DMS53 treated with DMSO at 0.1 percent for 48 hours (cell line): ENCODE results near the gene ISL2.

Experiments used
- DNase-seq: peaks from one replicate; lab custom pipeline; 2025; ENCODE audit not compliant: unreplicated experiment; lab: John Stamatoyannopoulos, UW

ISL2 gene

DNA sequence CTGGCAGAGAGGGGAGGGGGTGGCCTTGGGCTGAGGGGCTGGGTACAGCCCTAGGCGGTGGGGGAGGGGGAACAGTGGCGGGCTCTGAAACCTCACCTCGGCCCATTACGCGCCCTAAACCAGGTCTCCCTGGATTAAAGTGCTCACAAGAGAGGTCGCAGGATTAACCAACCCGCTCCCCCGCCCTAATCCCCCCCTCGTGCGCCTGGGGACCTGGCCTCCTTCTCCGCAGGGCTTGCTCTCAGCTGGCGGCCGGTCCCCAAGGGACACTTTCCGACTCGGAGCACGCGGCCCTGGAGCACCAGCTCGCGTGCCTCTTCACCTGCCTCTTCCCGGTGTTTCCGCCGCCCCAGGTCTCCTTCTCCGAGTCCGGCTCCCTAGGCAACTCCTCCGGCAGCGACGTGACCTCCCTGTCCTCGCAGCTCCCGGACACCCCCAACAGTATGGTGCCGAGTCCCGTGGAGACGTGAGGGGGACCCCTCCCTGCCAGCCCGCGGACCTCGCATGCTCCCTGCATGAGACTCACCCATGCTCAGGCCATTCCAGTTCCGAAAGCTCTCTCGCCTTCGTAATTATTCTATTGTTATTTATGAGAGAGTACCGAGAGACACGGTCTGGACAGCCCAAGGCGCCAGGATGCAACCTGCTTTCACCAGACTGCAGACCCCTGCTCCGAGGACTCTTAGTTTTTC is 4.9 kb downstream of the ISL2 start:
- DNase-seq = no peak

DNA sequence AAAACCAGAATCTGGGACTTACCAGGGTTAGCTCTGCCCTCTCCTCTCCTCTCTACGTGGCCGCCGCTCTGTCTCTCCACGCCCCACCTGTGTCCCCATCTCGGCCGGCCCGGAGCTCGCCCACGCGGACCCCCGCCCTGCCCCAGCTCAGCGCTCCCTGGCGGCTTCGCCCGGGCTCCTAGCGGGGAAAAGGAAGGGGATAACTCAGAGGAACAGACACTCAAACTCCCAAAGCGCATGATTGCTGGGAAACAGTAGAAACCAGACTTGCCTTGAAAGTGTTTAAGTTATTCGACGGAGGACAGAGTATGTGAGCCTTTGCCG is 5.4 kb downstream of the ISL2 start:
- no peak for DNase-seq

DNA sequence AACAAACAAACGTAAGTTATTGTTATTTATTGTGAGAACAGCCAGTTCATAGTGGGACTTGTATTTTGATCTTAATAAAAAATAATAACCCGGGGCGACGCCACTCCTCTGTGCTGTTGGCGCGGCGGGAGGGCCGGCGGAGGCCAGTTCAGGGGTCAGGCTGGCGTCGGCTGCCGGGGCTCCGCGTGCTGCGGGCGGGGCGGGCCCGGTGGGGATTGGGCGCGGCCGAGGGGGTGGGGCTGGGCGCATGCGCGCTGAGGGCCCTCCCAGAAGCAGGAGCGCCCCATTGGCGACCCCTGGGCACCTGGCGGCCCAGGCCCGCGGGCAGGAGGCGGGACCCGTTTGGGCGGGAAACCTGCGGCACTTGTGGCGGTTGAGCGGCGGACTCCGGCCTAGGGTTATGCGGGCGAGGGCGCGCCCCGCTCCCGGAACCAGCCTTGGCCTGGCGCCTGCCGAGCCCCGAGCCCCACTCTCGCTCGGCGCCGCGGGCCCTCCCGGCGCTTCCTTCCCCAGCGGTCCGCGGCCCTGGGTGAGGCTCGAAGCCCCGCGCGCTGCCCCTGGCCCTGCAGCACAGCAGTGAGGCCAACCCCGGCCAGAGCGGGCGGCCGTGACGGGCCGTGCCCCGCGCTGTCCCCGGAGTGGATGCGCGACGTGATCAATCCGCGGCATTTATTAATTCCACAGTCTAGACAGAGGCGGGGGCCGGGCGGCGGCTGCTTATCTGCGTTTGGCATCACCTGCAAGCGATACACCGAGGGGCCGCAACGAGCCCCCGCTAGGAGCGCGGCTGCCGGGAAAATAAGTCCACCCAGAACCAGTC is 6.0 kb downstream of the ISL2 start:
- DNase-seq = no peak

DNA sequence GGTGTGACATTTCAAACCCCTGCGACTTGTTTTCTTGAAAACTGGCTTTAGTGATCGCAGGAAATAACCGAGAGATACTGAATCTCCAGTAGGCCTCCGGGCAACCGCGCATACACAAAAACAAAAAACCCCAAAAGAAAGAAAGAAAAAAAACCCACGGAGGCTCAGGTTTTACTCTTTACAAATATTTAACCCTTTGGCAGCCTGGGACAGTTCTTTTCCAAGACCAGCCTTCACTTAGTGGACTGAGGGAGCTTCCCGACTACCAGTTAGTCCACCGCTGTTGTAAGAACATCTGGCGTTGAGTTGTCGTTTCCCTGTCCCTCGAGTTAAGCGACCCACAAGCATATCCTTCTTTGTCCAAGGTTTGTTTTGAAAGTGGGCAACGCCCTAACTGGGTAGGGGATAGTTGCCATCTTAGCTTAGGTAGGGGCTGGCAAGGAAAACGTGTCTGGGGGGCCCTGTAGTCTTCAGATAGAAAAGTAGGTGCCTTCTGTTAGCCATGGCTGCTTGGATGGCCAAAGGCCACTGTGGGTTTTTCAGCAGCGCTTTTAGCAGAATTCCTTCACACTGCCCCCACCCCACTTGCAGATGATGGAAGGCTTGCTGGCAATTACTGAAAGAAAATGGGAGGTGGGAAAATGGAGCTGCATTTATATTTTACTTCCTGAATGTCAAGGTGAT is 6.9 kb downstream of the ISL2 start:
- no peak for DNase-seq

DNA sequence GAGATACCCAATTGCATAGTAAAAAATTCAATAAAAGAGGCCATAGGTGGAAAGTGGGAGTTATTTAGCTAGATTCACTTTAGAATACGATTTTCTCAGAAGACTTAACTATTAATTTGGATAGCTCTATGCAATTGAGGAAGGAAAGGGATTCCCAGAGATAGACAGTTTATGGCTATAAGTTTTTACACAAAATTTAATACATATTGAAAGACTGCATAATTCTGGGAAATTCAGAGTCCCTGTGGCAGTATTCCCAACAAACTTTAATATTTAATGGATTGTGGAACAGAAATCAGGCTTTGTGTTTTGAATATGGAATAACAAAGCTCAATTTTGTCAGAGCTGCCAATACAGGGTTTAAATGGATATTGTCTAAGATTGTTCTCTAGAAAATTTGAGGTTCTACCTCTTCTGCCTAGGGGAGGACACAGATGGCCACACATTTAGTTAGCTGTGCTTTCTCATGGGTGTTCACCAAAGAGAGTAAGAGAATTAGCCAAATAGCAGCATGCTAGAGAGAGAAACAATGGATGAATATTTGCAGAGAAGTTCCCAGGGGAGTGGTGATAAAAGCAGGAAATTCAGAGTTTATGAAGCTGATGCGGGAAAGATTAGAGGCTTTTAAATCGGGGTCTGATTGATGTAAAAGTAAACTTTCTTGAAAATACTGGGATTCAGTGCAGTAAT is 8.5 kb downstream of the ISL2 start:
- no peak for DNase-seq

DNA sequence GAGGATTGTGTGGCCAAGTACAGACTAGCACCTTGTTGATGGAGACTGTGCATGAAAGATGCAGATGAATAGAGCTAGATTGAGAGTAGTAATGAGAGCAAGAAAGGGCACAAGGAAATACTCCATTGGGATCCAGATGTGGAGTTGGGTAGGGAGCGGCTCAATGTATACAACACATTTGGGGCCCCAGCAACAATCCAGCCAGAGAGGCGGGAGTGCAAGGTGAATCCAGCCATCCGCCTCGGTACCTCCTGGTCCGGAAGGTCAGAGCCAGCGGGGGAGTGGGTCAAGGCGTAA is 9.0 kb downstream of the ISL2 start:
- no peak for DNase-seq

DNA sequence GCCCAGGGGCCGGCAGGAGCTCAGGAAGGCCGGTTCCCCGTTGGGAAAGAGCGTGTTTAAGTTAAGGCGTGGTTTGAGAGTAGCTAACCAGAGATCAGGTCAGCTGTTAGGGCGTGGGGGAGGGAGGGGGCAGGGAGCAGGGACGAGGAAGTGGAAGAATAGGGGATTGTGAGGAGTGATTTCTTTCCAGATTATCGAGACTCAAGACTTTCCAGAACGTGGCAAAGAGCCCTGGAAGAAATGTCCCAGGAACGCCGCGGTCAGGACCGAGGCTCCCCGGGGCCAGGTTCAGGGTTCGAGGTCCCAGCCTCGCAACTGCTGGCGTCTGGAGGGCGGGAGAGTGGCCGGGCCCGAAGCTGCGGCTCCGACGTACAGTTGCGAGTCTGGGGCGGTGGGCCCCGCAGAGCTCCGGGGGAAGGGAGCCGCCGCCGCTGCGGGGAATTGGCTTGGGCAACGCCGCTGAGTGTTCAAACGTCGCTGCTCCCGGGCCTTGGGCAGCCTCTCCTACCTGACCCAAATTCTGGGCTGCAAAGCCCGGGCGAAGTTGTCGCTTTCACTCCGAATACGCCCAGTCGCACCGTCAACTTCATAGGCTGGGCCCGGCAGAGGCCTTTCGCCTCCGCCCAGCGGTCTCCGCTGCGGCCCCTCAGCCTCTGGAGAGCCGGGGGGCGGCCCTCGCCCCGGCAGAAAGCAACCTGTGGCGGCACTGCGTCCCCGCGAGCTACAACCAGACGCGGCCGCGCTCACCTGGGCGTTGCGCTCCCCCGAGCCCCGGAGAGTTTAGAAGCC is 9.5 kb downstream of the ISL2 start:
- no peak for DNase-seq

DNA sequence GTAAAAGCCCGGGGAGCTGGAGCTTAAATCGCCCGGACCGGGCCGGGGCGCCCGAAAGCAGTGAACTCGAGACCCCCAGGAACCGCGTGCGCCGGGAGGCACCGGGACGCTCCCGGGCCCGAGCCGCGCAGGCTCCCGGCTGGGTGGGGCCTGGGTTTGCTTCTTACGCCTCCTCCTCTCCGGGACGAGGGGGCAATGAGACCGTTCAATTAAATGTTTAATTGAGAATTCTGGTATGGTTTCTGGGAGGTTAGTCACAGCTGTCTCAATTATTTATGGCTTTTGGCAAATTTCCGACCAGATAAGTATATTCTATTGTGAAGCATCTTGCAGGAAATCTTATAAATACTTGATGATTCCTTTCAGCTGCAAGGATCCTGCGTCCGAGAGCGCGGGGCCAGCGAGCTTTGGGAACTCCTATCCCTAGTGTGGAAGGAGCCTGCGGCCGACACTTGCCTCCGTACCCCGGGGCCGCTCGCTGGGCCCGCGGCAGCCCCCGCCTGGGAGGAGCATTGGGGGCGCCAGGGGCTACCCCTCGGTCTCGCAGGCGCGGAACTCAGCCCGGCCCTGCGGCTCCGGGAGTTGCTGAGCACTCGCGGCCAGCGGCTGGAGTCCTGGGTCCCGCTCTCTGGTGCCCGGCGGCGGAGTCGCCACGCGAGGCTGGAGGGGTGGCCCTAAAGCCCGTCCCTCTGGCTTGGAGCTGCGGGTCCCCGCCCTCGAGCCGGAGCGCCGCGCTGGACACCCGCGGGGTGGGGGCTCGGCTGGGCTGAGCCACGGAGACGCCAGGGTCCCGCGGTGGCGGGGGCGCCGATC is 10.3 kb downstream of the ISL2 start:
- no peak for DNase-seq

DNA sequence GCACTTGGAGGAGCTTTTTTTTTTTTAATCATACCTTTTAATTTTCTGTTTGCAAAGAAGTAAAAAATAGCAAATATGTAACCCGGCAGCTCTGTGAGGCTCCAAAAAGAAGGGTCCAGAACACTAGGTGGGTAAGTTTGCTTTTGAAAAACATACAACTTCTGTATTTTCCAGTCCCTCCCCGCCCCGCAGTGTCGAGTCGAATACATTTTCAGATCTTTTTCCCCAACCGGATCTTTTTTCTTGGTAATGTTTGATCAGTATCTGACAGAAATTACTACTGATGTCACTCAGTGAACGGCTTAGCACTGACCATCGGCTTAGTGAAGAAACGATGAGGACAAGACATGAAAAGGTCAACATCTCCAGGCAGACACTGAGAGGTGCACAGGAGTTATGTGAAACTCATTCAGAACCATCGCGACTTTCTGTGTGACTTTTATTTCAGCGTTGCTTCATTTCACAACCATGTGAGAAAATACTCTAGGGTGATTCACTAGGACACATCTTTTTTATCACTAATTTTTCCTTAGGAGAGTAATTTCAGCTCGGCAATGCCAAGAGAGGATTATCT is 11.0 kb downstream of the ISL2 start:
- DNase-seq = no peak

DNA sequence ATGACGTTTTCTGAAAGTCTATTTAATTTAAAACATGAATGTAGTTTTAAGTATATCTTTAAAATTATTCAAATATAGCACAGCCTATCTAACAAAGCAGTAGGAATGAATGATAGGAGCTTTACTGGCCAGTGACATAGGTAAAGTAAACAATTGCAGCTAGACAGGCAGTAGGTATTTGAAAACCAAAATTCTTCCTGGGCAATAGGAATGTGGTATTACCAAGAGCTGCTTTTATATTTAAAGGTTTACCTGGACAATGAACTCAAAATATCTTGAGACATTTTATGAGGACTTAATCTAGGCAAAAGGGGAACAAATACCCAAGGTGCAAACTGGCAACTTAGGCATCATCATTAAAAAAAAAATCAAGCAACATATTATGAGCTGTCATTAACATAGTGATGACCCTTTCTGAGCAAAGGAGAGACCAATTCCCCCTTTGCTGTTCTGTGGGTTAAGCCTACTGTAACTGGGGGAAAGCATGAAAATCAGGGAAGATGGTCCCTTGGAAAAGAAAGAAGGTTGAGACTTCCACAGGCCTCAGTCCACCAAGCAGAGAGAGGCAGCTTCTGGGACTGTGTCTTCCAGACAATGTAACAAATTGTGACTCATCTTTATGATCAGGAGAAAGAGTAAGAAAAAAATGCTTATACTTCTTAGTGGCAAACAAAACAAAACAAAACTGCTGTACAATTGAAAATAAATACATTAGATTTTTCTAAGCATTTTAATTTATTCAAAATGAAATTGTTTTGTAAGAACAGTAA is 12.9 kb downstream of the ISL2 start:
- no peak for DNase-seq

DNA sequence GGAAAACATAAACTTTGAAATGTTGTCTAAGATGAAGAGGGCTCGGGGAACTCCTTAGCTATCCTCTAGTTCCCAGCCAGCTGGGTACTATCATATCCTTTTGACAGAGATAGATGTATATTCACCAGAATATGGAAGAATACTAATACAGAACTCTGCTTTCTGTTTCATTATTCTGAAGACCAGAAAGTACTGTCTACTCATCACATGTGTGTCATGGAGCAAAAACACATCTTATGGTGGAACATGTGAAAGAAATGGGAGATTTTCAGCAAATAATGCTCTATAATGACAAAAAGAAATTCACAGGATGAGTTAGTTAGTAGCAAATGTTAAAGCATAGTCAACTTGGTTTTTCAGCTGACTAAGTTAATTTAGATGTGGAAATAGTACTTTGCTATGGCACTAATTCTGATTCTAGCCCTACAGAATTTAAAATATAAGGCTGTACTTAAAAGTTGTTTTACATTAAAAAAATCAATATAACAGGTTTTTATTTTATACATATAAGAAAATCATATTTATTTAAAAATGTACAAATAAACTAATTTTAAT is 16.5 kb downstream of the ISL2 start:
- DNase-seq = no peak

DNA sequence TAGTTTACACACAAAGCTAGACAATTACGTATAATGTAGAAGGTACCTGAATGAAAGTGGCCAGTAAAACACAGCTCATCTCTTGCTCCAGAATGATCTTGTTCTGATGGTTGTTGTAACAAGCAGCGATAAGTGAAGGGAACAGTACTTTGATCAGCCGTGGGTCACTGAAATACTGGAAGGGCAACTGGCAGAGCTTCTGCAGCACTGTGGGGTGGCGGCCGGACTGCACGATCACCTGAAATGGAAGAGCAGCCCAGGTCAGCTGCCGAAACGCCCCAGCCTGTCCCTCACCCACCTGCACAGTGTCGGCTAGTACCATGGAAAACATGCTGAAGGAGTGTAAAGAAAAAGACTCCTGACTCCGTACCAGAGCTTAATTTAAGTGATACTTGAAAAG is 17.3 kb downstream of the ISL2 start:
- DNase-seq = no peak

DNA sequence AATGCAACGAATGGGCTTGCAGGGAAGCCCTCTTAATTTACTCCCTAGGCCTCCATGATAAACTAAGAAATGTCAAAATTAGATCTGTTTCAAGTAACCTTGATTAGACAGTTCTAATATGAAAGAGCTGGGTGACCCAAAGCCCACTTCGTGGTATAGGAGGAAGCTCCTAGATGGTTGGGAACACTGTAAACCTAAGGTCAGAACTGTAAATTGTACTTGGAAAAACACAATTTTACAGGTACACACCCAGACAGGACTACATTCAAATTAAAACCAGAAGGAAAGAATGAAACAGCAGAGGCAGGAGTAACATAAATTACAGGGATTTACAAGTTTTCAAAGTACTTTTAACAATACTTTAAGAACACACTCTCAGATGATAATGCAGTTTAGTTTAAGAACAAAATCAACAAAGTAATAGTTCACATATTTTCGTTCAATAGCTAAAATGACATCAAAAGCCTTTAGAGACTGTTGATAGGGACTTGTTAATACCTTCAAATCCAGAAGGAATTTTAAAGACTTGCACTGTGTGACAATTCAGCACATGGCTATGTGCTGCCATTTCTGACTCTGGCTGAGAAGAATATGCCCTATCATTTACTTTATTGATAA is 18.4 kb downstream of the ISL2 start:
- DNase-seq = no peak

DNA sequence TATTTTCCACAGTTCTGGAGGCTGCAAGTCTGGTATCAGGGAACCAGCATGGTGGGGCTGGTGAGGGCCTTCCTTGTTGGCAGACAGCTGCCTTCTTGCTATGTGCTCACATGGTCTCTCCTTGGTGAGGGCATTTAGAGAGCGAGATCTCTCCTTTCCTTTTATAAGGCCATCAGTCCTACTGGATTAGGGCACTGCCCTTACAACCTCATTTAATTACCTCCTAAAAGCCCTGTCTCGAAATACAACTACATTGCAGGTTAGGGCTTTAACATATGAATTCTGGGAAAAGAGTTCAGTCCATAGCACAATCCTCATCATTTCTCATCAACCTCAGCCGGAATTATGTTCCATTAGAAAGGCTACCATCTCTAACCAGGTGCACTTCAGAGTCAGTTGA is 21.9 kb downstream of the ISL2 start:
- DNase-seq = no peak

DNA sequence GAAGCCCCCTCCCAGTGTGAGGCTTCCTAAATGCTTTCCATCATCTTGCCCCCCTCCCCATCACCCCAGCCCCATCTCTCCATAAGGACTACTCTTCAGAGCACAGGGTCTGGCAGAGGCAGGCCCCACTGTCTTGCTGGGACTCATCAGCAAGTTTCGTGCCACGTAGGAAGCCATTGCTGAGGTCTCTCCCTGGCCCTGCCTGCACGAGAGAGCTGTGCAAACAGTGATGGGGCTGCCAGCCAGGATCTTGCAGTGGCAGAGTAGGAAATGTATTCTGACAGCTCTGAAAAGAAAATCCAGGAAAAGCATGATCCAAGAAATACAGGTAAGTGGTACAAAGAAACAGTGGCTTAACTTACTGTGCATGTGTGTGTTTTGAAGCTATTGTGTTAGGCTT is 22.6 kb downstream of the ISL2 start:
- DNase-seq = no peak

DNA sequence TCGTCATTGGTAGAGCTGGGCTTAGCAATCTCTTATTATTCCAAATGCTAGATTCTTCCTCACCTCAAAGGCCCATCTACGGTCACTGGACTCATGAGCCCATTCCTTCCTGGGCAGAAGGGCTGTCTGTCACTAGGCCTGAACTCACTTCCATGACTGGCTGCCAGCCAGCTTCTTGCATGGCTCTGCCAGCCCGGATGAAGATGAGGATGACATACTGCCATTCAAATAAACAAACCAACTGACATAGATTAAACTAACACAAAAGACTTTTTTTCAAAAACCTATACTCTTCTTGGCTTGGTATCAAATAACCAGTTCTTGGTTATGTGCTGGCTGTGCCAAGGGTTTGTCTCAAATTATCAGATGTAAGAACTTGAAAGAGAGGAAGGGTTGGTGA is 23.8 kb downstream of the ISL2 start:
- no peak for DNase-seq

DNA sequence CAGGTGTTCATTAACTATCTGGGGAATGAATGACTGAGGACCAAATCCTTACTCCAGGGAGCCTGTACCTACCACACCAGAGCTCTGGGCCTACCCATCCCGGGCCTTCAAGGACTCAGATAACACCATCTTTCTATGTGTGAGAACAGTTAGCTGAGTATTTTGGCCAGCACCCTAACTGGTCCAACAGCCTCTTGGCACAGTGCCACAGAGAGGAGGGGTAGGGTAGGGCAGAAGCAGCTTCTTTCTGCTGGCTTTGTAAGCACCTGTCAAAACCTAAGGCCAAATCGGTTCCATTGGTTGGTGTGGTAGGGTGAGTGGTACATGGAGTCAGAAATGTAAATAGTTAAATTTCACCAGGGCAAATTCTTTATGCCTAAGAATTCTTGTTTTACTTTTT is 26.7 kb downstream of the ISL2 start:
- DNase-seq = no peak

DNA sequence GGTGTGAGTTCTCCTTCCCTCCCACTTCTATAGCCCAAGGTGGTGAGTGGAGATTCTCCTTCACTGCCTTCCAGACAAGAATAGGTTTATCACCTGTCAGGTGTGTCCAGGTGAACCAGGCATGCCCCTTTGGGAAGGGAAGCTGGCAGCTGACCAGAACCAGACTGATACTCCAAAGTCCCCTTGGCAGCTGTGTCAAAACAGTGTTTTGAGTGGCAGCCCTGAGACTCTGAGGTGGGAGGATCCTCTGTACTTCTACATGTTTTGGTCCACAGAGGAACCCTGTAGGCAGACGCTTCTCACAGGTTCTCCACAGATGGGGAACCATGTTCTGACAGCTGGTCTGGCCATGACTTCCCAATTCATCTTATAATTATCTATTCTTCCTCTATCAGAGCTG is 30.1 kb downstream of the ISL2 start:
- DNase-seq = no peak
